Upper lobe of left lung (tissue), 6 donors: ENCODE measurements around the gene CADPS. TPM values are rescaled to one million over a fixed set of nuclear protein-coding genes. Genes with fewer than 3 reads are reported as not detected.

Experiments used
- ATAC-seq, 2 donors: fragments of 200-7000 bp; cut with Tn5 transposase; one replicate each; pipeline ENCODE4 v1.9.1; 2022; ENCODE audit warnings: mild to moderate bottlenecking in 2 of 2, moderate library complexity in 2 of 2; ENCODE audit not compliant: low FRiP score in 2 of 2
- DNase-seq, 2 donors: peaks; one replicate each; pipeline ENCODE4 v3.0.0-alpha.2; 2019 to 2020
- H3K27ac ChIP-seq, 4 donors: fragments of 200-600 bp; sonication (generic); one replicate each; pipeline ENCODE4 v1.5.1; 2016 to 2019
- H3K27me3 ChIP-seq, 4 donors: fragments of 200-600 bp; sonication (generic); one replicate each; pipeline ENCODE4 v1.5.1; 2017 to 2019
- H3K36me3 ChIP-seq, 4 donors: fragments of 200-600 bp; sonication (generic); one replicate each; pipeline ENCODE4 v1.5.1; 2016 to 2019
- H3K4me1 ChIP-seq, 4 donors: fragments of 200-600 bp; sonication (generic); one replicate each; pipeline ENCODE4 v1.5.1; 2018 to 2019
- H3K4me3 ChIP-seq, 4 donors: fragments of 200-600 bp; sonication (generic); one replicate each; pipeline ENCODE4 v1.5.1; 2017 to 2019; ENCODE audit warnings: mild to moderate bottlenecking in 2 of 4, moderate library complexity in 1 of 4
- H3K9me3 ChIP-seq, 4 donors: fragments of 200-600 bp; sonication (generic); one replicate each; pipeline ENCODE4 v1.5.1; 2018 to 2019
- CTCF ChIP-seq, 6 experiments: fragments of 450-650 bp in 4 of 6; fragments of 200-600 bp in 2 of 6; sonication (generic) in 2 of 6; IDR thresholded peaks; one replicate each; pipeline ENCODE4 v1.5.1; 2016 to 2019; ENCODE audit warnings: antibody characterized with exemption in 6 of 6
- EP300 ChIP-seq, 4 donors: sonication (generic); formaldehyde crosslinking; IDR thresholded peaks; one replicate each; pipeline ENCODE4 v1.5.1; 2017; ENCODE audit warnings: antibody characterized with exemption in 4 of 4, control low read depth in 2 of 4
- POLR2A ChIP-seq, 4 donors: fragments of 450-650 bp; IDR thresholded peaks; one replicate each; pipeline ENCODE4 v1.5.1; 2016 to 2017; ENCODE audit warnings: antibody characterized with exemption in 4 of 4, mild to moderate bottlenecking in 2 of 4
- POLR2AphosphoS5 ChIP-seq, 2 donors: sonication (generic); formaldehyde crosslinking; IDR thresholded peaks; one replicate each; pipeline ENCODE4 v1.5.1; 2017; ENCODE audit warnings: antibody characterized with exemption in 2 of 2
- WGBS, 2 donors: methylation state at CpG; one replicate each; pipeline ENCODE4 v1.1.5; 2017 to 2018; 5-methylcytosine and 5-hydroxymethylcytosine counted together
- total RNA-seq, 6 donors: library from RNA; depleted of rRNA in 4 of 6; stranded (reverse); fragments of >200 nt in 4 of 6; gene quantifications; one replicate each; pipeline versions ENCODE4 v1.1.0 to v1.2.1, GENCODE V29; 2016 to 2021
- donor health status: DM: no; HTN: no; CAD: no; lungs with moderate emphysema.
- donor health status: DM: no; HTN: yes; CAD: no; lungs with severe emphysema.

The CADPS gene
- total RNA-seq, 6 donors from 2014 or later, result 0.29 to 1.5 (median 1.2) TPM; not detected in 3

- H3K36me3 ChIP-seq, result no peaks in the 10 kb centered on the region
- no peaks in the 10 kb centered on the region for H3K9me3 ChIP-seq
- no peaks in the 10 kb centered on the region for H3K4me1 ChIP-seq
- no peak for ATAC-seq
- no peak for DNase-seq
- H3K27ac ChIP-seq, result no peak overlapping the region
- TF ChIP-seq EP300 (IDR thresholded peaks at IDR 0.05), result no peak
- TF ChIP-seq CTCF (IDR thresholded peaks at IDR 0.05), result no peak
- TF ChIP-seq POLR2A (IDR thresholded peaks at IDR 0.05), result no peak
- TF ChIP-seq POLR2AphosphoS5 (IDR thresholded peaks at IDR 0.05), result no peak
- 88 to 97% methylated on average over 1 of the region's 1 CpG for WGBS, 2 donors
- H3K27me3 ChIP-seq, result no peaks in the 10 kb centered on the region
- H3K4me3 ChIP-seq, result no peak overlapping the region
Measured at GRCh38 chr3:62647711-62648110, 227.5 kb downstream of the CADPS start.

- no peaks in the 10 kb centered on the region for H3K27me3 ChIP-seq
- no peaks in the 10 kb centered on the region for H3K4me1 ChIP-seq
- DNase-seq, result no peak
- no peak overlapping the region for H3K4me3 ChIP-seq
- TF ChIP-seq EP300 (IDR thresholded peaks at IDR 0.05) (no peak), CTCF (IDR thresholded peaks at IDR 0.05) (no peak), POLR2A (IDR thresholded peaks at IDR 0.05) (no peak), POLR2AphosphoS5 (IDR thresholded peaks at IDR 0.05) (no peak)
- H3K36me3 ChIP-seq, result no peaks in the 10 kb centered on the region
- H3K9me3 ChIP-seq, result no peaks in the 10 kb centered on the region
- H3K27ac ChIP-seq, result no peak overlapping the region
- ATAC-seq, result no peak
- 91 to 100% methylated on average over 1 of the region's 1 CpG for WGBS, 2 donors
Measured at GRCh38 chr3:62644493-62644892, 230.7 kb downstream of the CADPS start.

GRCh38 chr3:62638316-62638715 is 236.9 kb downstream of the CADPS start:
- ATAC-seq, result no peak

GRCh38 chr3:62636235-62636826 is 238.9 kb downstream of the CADPS start:
- 50 to 58% methylated on average over 4 of the region's 4 CpGs for WGBS, 2 donors
- Histone ChIP-seq H3K27me3 (no peaks in the 10 kb centered on the region), H3K36me3 (no peaks in the 10 kb centered on the region), H3K4me1 (no peaks in the 10 kb centered on the region), H3K9me3 (no peaks in the 10 kb centered on the region), H3K27ac (no peak overlapping the region), H3K4me3 (no peak overlapping the region)
- no peak for TF ChIP-seq CTCF (IDR thresholded peaks at IDR 0.05)
- no peak for TF ChIP-seq POLR2AphosphoS5 (IDR thresholded peaks at IDR 0.05)
- no peak for TF ChIP-seq EP300 (IDR thresholded peaks at IDR 0.05)
- no peak for TF ChIP-seq POLR2A (IDR thresholded peaks at IDR 0.05)
- no peak for DNase-seq
- ATAC-seq, result no peak

More at GRCh38 chr3:62638316-62638715, 236.9 kb downstream of the CADPS start:
- WGBS, 2 donors, result 52 to 71% methylated on average over 2 of the region's 2 CpGs
- no peak for DNase-seq
- Histone ChIP-seq H3K27ac (no peak overlapping the region), H3K4me1 (no peaks in the 10 kb centered on the region), H3K4me3 (no peak overlapping the region), H3K9me3 (no peaks in the 10 kb centered on the region), H3K27me3 (no peaks in the 10 kb centered on the region), H3K36me3 (no peaks in the 10 kb centered on the region)
- TF ChIP-seq EP300 (IDR thresholded peaks at IDR 0.05) (no peak), POLR2A (IDR thresholded peaks at IDR 0.05) (no peak), POLR2AphosphoS5 (IDR thresholded peaks at IDR 0.05) (no peak), CTCF (IDR thresholded peaks at IDR 0.05) (no peak)
